Activated B cell treated with CpG ODN at 0.5 μM for 24 hours (primary cell): Measurements from ENCODE around the gene TXN2. TPM values are rescaled to one million over a fixed set of nuclear protein-coding genes. Genes with fewer than 3 reads are reported as not detected.

ENCODE experiments used
- ATAC-seq: fragments of 200-7000 bp; cut with Tn5 transposase; one replicate; pipeline ENCODE4 v1.10.0; 2021; ENCODE audit warnings: low read depth, mild to moderate bottlenecking, moderate library complexity
- CTCF ChIA-PET: fragments of 350-600 bp; sonication (Branson Sonifier 250); formaldehyde crosslinking; loops from one replicate; lab custom pipeline; 2021; ENCODE audit warnings: antibody characterized with exemption; lab: Charles Lee
- POLR2A ChIA-PET: fragments of 350-600 bp; sonication (Branson Sonifier 250); formaldehyde crosslinking; loops from one replicate; lab custom pipeline; 2021; ENCODE audit warnings: antibody characterized with exemption; lab: Charles Lee
- DNase-seq: peaks from one replicate; pipeline ENCODE4 v3.0.0; 2022
- H3K27ac Mint-ChIP-seq: one replicate; pipeline ENCODE4 v1.8.0; 2020; ENCODE audit warnings: mixed read lengths
- H3K27me3 Mint-ChIP-seq: one replicate; pipeline ENCODE4 v1.8.0; 2021; ENCODE audit warnings: mixed read lengths
- H3K36me3 Mint-ChIP-seq: one replicate; pipeline ENCODE4 v1.8.0; 2021; ENCODE audit warnings: low read depth, mixed read lengths
- H3K4me1 Mint-ChIP-seq: one replicate; pipeline ENCODE4 v1.8.0; 2021; ENCODE audit warnings: mixed read lengths
- H3K4me3 Mint-ChIP-seq: one replicate; pipeline ENCODE4 v1.8.0; 2020; ENCODE audit warnings: mild to moderate bottlenecking, mixed read lengths
- H3K9me3 Mint-ChIP-seq: one replicate; pipeline ENCODE4 v1.8.0; 2020; ENCODE audit warnings: mixed read lengths
- CTCF ChIP-seq: fragments of 200-600 bp; IDR thresholded peaks from one replicate; pipeline ENCODE4 v1.8.0; 2022; ENCODE audit warnings: antibody characterized with exemption, mild to moderate bottlenecking
- intact Hi-C: fragments of 100-400 bp; cut with micrococcal nuclease; formaldehyde crosslinking; loops from one replicate; pipeline ENCODE4 v1.15.1; 2024
- total RNA-seq: library from RNA; stranded (reverse); gene quantifications from 2 replicates; pipeline ENCODE4 v1.2.3, GENCODE V29; 2022

TXN2 gene
- total RNA-seq, 1 donor from 2014 or later, result 59.1 TPM

- H3K4me1 Mint-ChIP-seq, result peaks cover 4% of the 10 kb centered on the region
- ATAC-seq (no peak), DNase-seq (no peak)
- peaks cover 81% of the 10 kb centered on the region for H3K36me3 Mint-ChIP-seq
- intact Hi-C loops, result no loop called here
- no peaks in the 10 kb centered on the region for H3K27me3 Mint-ChIP-seq
- CTCF ChIA-PET, result interaction anchor here (1.2 to 1.7 kb wide), 2 partner anchors 147 to 175 kb away, joined by 3 read pairs; no protein-coding TSS in a partner anchor
- no peaks in the 10 kb centered on the region for H3K9me3 Mint-ChIP-seq
- POLR2A ChIA-PET, result no interaction called here
- H3K4me3 Mint-ChIP-seq, result no peak overlapping the region
- no peak overlapping the region for H3K27ac Mint-ChIP-seq
- TF ChIP-seq CTCF, result no peak
Observed at GRCh38 chr22:36475341-36475740, 6.1 kb downstream of the TXN2 start.

- ChIA-PET CTCF (interaction anchor here (8.5 kb wide), 1 partner anchor 172 kb away, joined by 144 read pairs; no protein-coding TSS in a partner anchor), POLR2A (no interaction called here)
- no peak overlapping the region for H3K4me3 Mint-ChIP-seq
- no peaks in the 10 kb centered on the region for H3K9me3 Mint-ChIP-seq
- no peak for TF ChIP-seq CTCF
- peaks cover 67% of the 10 kb centered on the region for H3K36me3 Mint-ChIP-seq
- peaks cover 6% of the 10 kb centered on the region for H3K4me1 Mint-ChIP-seq
- ATAC-seq, result no peak
- DNase-seq, result no peak
- no peaks in the 10 kb centered on the region for H3K27me3 Mint-ChIP-seq
- no peak overlapping the region for H3K27ac Mint-ChIP-seq
- intact Hi-C loops, result loop anchor here (5.0 kb wide), 1 partner anchor 275 kb away; no protein-coding TSS in a partner anchor
Observed at GRCh38 chr22:36472689-36473088, 8.8 kb downstream of the TXN2 start.

- DNase-seq (no peak), ATAC-seq (no peak)
- Mint-ChIP-seq H3K9me3 (no peaks in the 10 kb centered on the region), H3K27me3 (no peaks in the 10 kb centered on the region), H3K36me3 (peaks cover 64% of the 10 kb centered on the region), H3K4me1 (peaks cover 6% of the 10 kb centered on the region), H3K27ac (no peak overlapping the region), H3K4me3 (no peak overlapping the region)
- intact Hi-C loops, result loop anchor here (5.0 kb wide), 1 partner anchor 274 kb away; no protein-coding TSS in a partner anchor
- TF ChIP-seq CTCF, result no peak
- POLR2A ChIA-PET, result interaction anchor here (0.6 to 2.0 kb wide), 6 partner anchors 8 to 186 kb away, joined by 3 to 20 read pairs (median 6); partner anchors contain the start of gene TXN2
- CTCF ChIA-PET, result interaction anchor here (0.9 to 8.5 kb wide), 19 partner anchors 11 to 193 kb away, joined by 3 to 144 read pairs (median 8); partner anchors contain the start of gene TXN2
Observed at GRCh38 chr22:36471341-36471821, 10.1 kb downstream of the TXN2 start.

GRCh38 chr22:36470994-36471331 lies 10.5 kb downstream of the TXN2 start:
- no peak overlapping the region for H3K4me3 Mint-ChIP-seq
- H3K36me3 Mint-ChIP-seq, result peaks cover 61% of the 10 kb centered on the region
- H3K27me3 Mint-ChIP-seq, result no peaks in the 10 kb centered on the region
- no peaks in the 10 kb centered on the region for H3K9me3 Mint-ChIP-seq
- ATAC-seq (no peak), DNase-seq (no peak)
- peaks cover 6% of the 10 kb centered on the region for H3K4me1 Mint-ChIP-seq
- ChIA-PET CTCF (interaction anchor here (0.8 to 8.5 kb wide), 19 partner anchors 12 to 192 kb away, joined by 3 to 144 read pairs (median 8); partner anchors contain the start of gene TXN2), POLR2A (interaction anchor here (0.6 to 2.0 kb wide), 6 partner anchors 8 to 186 kb away, joined by 3 to 20 read pairs (median 6); partner anchors contain the start of gene TXN2)
- no peak for TF ChIP-seq CTCF
- no peak overlapping the region for H3K27ac Mint-ChIP-seq
- intact Hi-C loops, result loop anchor here (1.0 to 5.0 kb wide), 4 partner anchors 66 to 274 kb away; no protein-coding TSS in a partner anchor
